ENCODE results near the gene BEST3. TPM values are rescaled to one million over a fixed set of nuclear protein-coding genes. Genes with fewer than 3 reads are reported as not detected.

BEST3 gene
- total and polyA plus RNA-seq, 2 of the 4 experiments (the other 2 are of a cell fraction), result under 0.01 to 0.07 TPM

DNA sequence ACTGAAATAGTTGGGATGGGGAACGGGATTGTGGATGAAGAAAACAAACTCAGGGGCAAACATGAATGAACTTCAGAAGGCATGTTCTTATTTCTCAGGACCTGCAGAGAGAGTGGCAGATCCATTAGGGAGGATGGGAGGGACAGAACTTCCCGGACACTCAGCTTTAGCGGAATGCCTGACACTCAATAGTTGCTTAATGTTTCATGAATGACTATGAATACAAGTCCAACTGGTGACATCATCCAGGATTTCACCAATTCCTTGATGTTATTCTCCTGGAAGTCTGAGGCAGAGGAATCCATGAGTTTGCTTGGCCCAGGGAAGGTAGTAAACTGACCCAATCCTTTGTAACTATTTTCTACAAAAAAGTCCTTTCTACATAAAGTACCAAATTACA, 50.6 kb downstream of the BEST3 start:
- CTCF ChIA-PET, result interaction anchor here (4.4 kb wide), 1 partner anchor 9 kb away, joined by 16 read pairs; no protein-coding TSS in a partner anchor

More for the DNA sequence above, 50.6 kb downstream of the BEST3 start:
- Histone ChIP-seq H3K36me3 (ENCODE audit: control insufficient read depth, insufficient read depth, low read length) (no peaks in the 10 kb centered on the region), H3K4me2 (ENCODE audit: low read depth, low read length) (no peak overlapping the region), H3K56ac (ENCODE audit: extremely low read depth, insufficient read depth, low read length) (no peak overlapping the region), H3K9ac (ENCODE audit: low read depth, low read length) (no peak overlapping the region), H3K4me1 (ENCODE audit: control insufficient read depth, insufficient read depth, low read length) (no peaks in the 10 kb centered on the region; the same call in 1 of the 2 replicates), H3K18ac (ENCODE audit: low read depth, low read length) (no peak overlapping the region), H4K8ac (ENCODE audit: low read depth in 2 of 2, low read length in 2 of 2) (no peak overlapping the region), H2BK5ac (ENCODE audit: low read depth, low read length, poor library complexity, severe bottlenecking) (peak overlapping the region; percentile 70), H2BK20ac (ENCODE audit: low read depth, low read length) (no peak overlapping the region), H3K27me3 (ENCODE audit: control insufficient read depth, insufficient read depth, low read length) (no peaks in the 10 kb centered on the region), H3K4ac (ENCODE audit: low read depth, low read length) (peak overlapping the region; percentile 5; the same call in 1 of the 2 replicates), H2BK120ac (ENCODE audit: low read depth, low read length) (0 out of 2 replicates have a peak overlapping the region, but pooled peaks have one; percentile 40), H3K14ac (replicated peaks; ENCODE audit: low read depth, low read length) (no peak overlapping the region), H4K5ac (ENCODE audit: low read depth, low read length) (no peak overlapping the region), H3K9me1 (ENCODE audit: insufficient read depth, low read length) (no peaks in the 10 kb centered on the region), H3K23ac (ENCODE audit: low read depth, low read length) (no peak overlapping the region), H3K79me1 (ENCODE audit: low read depth in 1 of 2, low read length in 2 of 2) (no peaks in the 10 kb centered on the region), H3K27ac (ENCODE audit: insufficient read depth, low read length) (no peak overlapping the region), H3K4me3 (ENCODE audit: insufficient read depth, low read depth, low read length) (no peak overlapping the region), H3K9me3 (ENCODE audit: control insufficient read depth, insufficient read depth, low read length) (no peaks in the 10 kb centered on the region), H2AFZ (replicated peaks; ENCODE audit: low read length, poor library complexity) (peak overlapping the region; percentile 49), H4K20me1 (ENCODE audit: insufficient read depth, low read length) (no peaks in the 10 kb centered on the region), H2AK9ac (replicated peaks; ENCODE audit: low read depth, low read length, poor library complexity) (no peak overlapping the region), H2BK15ac (ENCODE audit: low read depth, low read length) (no peak overlapping the region), H4K91ac (ENCODE audit: insufficient read depth, low read depth, low read length) (no peak overlapping the region), H2AK5ac (ENCODE audit: low read depth, low read length) (no peak overlapping the region)
- intact Hi-C loops (cut with micrococcal nuclease) (no loop called here), dilution Hi-C loops (cut with HindIII; ENCODE audit: low sequenced_read_pairs, unreplicated experiment) (no loop called here), in situ Hi-C loops (cut with MboI; ENCODE audit: low sequenced_read_pairs) (no loop called here)
- POLR2A ChIA-PET (ENCODE audit: unreplicated experiment), result no interaction called here
- ATAC-seq (ENCODE audit: low read depth) (peak; percentile 92), DNase-seq (peak; percentile 96)
- 63% methylated on average over 1 of the region's 3 CpGs; no CpG with 5 or more reads in 1 of the 2 experiments for WGBS, 2 experiments (ENCODE audit: extremely low coverage in 2 of 2, insufficient read length in 1 of 2)
- TF ChIP-seq RCOR1 (IDR thresholded peaks at IDR 0.05; ENCODE audit: insufficient replicate concordance, low read length) (peak; percentile 19), CHD1 (IDR thresholded peaks at IDR 0.05; ENCODE audit: low read depth, low read length) (no peak), MAZ (IDR thresholded peaks at IDR 0.05; ENCODE audit: borderline replicate concordance, low read depth, low read length) (no peak), NFE2L2 (IDR thresholded peaks at IDR 0.05; ENCODE audit: low read depth, low read length) (no peak), FOS (IDR thresholded peaks at IDR 0.05; ENCODE audit: low read depth, low read length) (peak; percentile 42; the same call in 1 of the 2 replicates), CEBPB (IDR thresholded peaks at IDR 0.05; ENCODE audit: low read depth, low read length) (peak; percentile 97)
- no TSS peak for BruUV-seq (replicated peaks)

All from IMR-90 (cell line).